GM06990 (cell line): ENCODE results near the gene UCK1.

ENCODE experiments used
- DNase-seq: peaks from one replicate; pipeline ENCODE4 v3.0.0-alpha.2; 2011; ENCODE audit not compliant: insufficient read length; ENCODE audit errors: extremely low read depth
- H3K27me3 ChIP-seq: replicated peaks from 2 replicates; pipeline ENCODE4 v1.6.0; 2011; ENCODE audit warnings: low read length; ENCODE audit not compliant: control insufficient read depth, insufficient read depth
- H3K36me3 ChIP-seq: 2 replicates; pipeline ENCODE4 v1.5.1; 2011; ENCODE audit warnings: low read length; ENCODE audit not compliant: control insufficient read depth, insufficient read depth
- H3K4me3 ChIP-seq: replicated peaks from 2 replicates; pipeline ENCODE4 v1.5.1; 2011; ENCODE audit warnings: low read depth, mild to moderate bottlenecking, control low read depth, low read length
- CTCF ChIP-seq: IDR thresholded peaks from 2 replicates; pipeline ENCODE4 v1.5.1; 2011; ENCODE audit warnings: low read length, control low read depth, mild to moderate bottlenecking, inconsistent platforms; ENCODE audit not compliant: insufficient read depth, poor library complexity, severe bottlenecking

Gene UCK1

DNA sequence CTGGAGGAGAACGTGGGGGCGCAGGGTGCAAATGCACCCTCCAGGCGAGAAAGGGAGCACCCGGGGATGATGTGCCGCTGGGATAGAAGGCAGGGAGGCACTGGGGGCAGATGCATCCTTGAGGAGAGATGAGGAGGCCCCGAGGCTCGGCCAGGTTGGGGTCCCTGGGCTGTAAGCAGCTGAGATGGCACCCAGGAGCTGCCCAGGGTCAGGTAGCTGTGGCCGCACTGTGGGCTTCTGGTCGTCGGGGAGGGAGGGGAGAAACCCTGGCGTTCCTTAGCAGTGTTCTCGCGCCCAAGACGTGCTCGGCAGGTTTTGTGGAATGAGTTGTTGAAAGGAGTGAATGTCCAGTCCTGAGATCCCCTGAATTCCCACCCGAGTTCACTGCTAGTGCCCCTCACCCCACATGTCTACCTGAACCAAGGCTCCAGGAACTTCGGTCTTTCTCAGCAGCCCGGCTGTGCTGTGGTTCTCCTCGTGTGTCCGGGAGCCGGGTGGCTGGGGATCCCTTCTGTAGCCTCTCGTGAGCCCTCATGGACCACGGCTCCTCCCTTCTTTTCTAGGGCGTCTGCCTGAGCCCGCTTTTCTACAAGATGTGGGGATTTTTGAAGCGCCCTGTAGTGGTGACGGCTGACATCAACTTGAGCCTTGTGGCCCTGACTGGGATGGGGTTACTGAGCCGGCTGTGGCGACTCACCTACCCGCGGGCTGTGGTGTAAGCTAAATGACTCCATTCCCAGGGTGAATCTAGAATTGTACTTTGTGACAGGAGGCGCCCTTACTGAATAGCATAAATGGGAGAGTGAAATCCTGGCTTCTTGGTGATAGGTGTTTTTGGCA is 27.2 kb downstream of the UCK1 start:
- Histone ChIP-seq H3K27me3 (no peaks in the 10 kb centered on the region), H3K36me3 (peaks cover 5% of the 10 kb centered on the region), H3K4me3 (peak overlapping the region; percentile 90)
- TF ChIP-seq CTCF: peak; percentile 22
- peak; percentile 33 for DNase-seq

DNA sequence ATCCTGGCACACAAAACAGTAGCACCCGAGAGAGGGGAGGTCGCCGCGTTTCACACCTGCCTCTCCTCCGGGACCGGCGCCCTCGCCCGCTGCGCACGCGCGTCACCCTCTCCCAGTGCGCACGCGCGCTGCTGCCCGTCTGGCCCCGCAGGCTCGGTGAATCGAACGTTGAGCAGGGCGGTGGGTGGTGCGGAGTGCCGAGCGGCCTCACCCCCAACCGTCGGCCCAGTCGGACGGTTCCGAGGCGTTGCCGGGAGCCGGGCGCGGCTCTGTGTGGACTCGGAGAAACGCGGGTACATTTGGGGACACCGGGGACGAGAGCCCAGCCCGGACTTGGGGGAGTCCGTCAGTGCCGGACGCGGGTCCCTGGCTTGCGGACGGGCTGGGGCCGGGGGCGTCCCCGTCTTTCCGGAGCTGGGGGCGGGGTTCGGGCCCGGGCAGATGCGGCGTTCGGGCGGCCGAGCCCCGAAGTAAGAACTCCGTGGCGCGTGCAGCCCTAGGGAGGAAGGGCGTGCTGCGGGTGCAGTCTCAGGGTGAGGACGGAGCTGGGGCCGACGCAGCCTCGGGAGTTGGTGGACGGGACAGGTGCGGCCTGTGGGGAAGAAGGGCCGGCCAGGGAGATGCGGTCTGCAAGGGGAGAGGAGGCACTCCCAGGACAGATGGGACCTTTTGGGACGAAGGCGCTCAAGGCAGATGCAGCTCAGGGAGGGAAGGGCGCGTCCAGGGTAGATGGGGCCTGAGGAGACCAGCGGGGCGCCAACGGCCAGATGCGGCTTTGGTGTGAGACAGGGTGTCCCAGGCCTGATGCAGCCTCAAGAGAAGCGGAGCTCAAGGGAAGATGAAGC is 28.1 kb downstream of the UCK1 start, which contains the start of gene POMT1:
TSS of gene POMT1 (plus strand) at position 138 of the 845 bp plus-strand sequence. CDS start 1,301 bp downstream, outside the sequence.
- peaks cover 11% of the 10 kb centered on the region for H3K36me3 ChIP-seq
- H3K27me3 ChIP-seq: no peaks in the 10 kb centered on the region
- no peak for TF ChIP-seq CTCF
- H3K4me3 ChIP-seq: peak within 1 kb of the TSS; percentile 90
- peak; percentile 91 for DNase-seq

GRCh38 chr9:131500939-131501541 is 30.0 kb downstream of the UCK1 start:
- DNase-seq: no peak
- no peak for TF ChIP-seq CTCF
- Histone ChIP-seq H3K4me3 (no peak overlapping the region), H3K27me3 (no peaks in the 10 kb centered on the region), H3K36me3 (peaks cover 18% of the 10 kb centered on the region)

- no peak for DNase-seq
- no peak overlapping the region for H3K4me3 ChIP-seq
- peaks cover 23% of the 10 kb centered on the region for H3K36me3 ChIP-seq
- TF ChIP-seq CTCF: no peak
- no peaks in the 10 kb centered on the region for H3K27me3 ChIP-seq
Observed at GRCh38 chr9:131500377-131500776, 30.7 kb downstream of the UCK1 start.

DNA sequence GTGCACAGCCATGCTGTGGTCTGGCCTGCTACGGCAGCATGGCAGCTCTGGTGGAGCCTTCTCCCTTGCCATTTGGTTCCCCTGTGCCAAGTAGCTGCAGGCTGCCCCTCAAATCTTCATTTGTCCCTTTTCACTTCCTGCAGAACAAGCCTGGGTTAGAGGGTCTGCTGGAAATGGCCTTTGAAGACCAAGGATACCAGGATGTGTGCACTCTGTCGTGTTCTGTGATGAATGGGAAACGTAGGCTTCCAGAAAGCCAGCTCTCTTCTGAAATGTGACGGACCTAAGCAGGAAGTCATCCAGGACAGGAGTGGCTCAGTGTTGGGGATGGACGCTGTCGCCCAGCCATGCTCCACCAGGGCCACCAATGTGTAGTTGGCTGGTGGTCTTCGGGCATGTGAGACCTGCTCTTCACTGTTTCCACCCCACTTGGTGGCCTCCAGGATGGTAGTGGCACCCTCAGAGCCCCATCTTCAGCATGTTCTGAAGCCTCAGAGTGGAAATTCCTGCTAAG is 31.8 kb downstream of the UCK1 start:
- Histone ChIP-seq H3K4me3 (no peak overlapping the region), H3K27me3 (no peaks in the 10 kb centered on the region), H3K36me3 (peaks cover 29% of the 10 kb centered on the region)
- DNase-seq: no peak
- no peak for TF ChIP-seq CTCF
